G401.6 (cell line): Measurements from ENCODE around the gene KLF11.
A peak's percentile ranks its signal among the peaks of the same experiment; 100 is the strongest.

Source experiments
- FAIRE-seq: peaks from 2 replicates; lab custom pipeline; 2012; peaks lifted over from hg19 to GRCh38; lab: Jason Lieb, UNC

Gene KLF11

DNA sequence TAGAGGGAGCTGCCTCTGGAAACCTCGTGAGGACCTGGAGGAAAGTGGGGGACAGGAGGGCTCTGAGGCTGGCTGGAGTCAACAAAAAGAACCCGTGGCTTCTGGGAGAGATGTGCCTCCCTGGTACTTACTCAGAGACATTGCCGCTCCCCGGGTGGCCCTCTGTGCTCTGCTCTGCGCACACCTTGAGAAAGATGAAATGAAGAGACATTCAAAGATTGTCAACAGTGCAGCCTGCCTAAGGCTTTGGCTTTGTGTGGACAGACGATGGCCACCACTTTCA, 22.4 kb downstream of the KLF11 start:
- FAIRE-seq = no peak

DNA sequence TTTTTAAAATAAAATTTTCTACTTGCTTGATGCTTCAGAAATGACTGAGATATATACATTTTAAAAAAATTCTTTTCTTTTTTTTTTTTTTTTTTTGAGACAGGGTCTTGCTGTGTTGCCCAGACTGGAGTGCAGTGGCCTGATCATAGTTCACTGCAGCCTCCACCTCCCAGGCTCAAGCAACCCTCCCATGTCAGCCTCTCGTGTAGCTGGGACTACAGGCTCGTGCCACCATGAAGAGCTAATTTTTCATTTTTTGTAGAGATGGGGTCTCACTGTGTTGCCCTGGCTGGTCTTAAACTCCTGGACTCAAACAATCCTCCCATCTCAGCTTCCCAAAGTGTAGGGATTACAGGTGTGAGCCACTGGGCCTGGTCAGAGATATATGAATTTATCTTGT, 24.0 kb downstream of the KLF11 start:
- no peak for FAIRE-seq

DNA sequence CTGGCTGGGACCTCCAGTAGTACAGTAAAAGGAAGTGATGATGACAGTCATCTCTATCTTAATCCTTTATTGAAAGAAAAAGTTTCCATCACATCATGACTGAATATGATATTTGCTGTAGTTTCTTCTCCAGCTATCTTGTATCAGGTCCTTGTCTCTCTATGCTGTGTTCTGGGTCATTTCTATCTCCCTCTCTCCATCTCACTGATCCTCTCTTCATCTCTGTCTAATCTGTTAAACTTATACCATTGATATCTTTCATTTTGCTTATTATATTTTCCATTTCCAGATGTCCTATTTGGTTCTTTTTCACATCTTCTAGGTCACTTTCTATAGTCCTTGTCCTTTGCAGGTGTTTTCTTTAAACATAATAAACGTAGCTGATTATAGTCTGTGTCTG, 24.5 kb downstream of the KLF11 start:
- no peak for FAIRE-seq

DNA sequence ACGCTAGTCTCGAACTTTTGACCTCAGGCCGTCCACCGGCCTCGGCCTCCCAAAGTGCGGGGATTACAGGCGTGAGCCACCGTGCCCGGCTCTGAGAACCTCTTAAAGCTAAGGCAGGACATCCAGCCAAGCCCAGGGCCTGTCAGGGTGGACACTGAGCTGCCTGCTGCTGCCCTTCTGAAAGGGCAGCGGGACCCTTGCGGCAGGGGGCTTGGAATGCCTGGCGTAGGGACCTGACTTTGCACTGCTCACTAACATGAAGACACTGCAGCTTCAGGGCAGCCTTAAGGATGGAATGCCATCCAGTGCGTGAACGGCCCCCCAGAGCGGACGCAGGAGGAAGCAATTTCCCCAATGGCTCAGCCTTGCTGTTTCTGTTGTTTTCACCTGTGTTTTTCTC, 27.8 kb downstream of the KLF11 start:
- FAIRE-seq = no peak

DNA sequence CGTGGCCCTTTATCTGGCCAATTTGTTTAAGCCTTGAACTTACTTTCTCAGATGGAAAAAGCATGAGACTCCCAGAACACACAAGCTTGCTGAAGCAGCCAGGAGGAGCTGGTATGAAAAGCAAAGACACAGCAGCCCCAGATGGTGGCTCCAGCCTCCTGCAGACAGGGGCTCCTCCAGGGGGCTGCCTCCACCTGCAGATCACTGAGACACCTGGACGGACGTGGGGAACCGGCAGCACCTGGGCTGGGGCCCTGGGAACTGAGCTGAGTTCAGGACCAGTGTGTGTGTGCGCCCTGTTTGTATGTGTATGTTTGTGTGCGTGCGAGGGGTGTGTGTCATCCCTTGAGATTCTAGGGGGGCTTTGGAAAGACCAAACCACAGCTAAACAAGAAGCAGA, 28.2 kb downstream of the KLF11 start:
- FAIRE-seq = no peak

DNA sequence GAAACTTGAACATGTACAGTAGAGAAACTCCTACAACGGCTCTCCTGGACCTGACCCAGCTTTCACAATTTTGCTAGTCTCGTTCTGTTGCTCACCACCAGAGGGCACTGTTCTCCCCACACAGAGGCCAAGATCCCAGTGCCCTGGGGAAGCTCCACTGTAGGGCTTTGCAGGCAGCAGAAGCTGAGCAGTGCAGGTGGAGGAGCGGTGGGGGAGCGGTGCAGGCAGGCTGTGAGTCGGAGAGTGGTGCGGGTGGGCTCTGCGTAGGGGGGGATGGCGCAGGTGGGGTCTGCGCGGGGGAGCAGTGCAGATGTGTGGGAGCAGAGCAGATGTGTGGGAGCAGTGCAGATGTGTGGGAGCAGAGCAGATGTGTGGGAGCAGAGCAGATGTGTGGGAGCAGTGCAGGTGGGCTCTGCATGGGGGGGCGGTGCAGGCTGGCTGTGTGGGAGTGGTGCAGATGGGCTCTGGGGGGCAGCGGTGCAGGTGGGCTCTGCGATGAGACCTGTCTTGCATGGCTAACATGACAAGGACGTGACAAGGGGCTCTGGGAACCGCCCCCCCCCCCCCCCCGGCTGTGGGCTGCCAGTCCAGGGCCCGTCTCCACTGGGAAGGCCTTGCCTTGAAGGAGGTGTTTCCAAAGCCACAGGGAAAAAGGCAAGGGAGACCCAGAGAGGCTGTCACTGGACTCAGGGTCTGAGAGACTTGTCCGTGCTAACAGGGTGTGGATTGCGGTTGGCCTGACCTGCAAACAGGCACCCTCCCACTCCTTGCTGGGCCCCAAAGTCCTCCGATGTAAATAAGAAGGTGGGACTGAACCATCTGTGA, 29.5 kb downstream of the KLF11 start:
- FAIRE-seq = peak; percentile 97

DNA sequence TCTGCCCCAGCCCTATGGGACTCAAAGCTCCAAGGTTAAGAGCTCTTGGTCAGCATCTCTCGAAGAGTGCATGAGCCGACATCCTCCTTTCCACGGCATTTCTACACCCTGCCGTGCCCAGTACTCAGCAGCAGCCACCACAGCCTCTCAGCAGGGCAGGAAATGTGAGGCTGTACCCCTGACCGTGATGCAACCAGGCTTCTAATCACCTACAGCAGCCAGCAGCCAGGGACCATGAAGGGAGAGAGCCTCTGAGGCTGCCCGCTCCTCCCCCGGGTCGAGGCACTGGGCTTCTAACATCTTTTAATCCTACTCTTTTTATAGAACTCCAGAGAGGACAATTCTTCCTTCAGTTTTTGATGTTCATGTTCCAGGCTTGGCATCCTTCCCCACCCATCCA, 30.4 kb downstream of the KLF11 start:
- no peak for FAIRE-seq

DNA sequence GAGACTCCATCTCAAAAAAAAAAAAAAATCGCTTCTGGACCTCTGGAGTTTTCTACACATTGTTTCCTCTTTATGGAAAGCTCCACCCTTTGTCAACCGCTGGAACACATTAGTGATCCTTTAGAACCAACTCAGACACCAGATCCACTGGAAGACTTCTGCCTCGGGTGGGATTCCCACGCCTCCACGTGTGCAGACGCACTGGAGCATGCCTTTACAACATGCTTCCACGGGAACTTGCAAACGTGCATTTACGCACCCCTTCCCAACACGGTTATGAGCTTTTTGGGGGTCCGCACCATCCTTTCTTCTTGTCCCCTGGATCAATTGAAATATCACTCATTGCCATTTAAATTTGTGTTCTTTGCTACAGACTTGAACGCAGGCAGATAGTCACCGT, 31.8 kb downstream of the KLF11 start:
- no peak for FAIRE-seq

DNA sequence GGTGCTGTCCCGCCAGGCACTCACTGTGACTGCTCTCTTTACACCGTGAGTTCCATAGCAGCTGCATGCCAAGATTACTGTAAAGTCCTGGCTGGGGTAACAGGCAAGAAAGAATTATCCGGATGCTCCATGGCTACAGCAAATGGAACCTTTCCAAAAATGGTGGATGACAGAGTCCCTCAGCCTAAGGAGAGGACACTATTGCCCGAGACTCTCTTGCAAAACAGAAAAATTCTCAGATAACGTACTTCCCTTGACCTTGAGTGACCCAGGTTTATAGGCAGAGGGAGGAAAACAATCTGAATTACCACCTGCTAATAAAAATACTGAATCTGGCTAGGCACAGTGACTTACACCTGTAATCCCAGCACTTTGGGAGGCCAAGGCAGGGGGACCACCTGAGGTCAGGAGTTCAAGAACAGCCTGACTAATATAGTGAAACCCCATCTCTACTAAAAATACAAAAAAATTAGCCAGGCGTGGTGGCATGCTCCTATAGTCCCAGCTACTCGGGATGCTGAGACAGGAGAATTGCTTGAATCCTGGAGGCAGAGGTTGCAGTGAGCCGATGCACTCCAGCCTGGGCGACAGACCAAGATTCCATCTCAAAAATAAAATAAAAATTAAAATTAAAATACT, 32.3 kb downstream of the KLF11 start:
- no peak for FAIRE-seq

DNA sequence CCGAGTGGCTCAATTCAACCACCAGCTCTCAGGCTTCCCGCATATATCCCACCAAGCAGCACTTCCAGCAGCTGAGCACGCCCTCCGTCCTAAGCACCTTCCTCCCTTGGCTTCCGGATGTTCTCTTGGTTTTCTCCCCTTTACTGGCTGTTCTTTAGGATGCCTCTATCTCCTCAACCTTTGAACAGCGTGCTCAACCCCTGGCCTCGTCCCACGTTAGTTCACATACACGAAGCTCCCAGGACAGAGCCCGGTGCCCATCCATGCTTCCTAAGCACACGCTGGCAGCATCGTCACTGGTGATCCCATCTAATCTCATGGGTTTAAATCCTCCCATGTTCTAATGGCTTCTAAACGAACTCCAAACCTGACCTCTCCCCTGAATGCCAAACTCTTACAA, 33.2 kb downstream of the KLF11 start:
- FAIRE-seq = no peak

DNA sequence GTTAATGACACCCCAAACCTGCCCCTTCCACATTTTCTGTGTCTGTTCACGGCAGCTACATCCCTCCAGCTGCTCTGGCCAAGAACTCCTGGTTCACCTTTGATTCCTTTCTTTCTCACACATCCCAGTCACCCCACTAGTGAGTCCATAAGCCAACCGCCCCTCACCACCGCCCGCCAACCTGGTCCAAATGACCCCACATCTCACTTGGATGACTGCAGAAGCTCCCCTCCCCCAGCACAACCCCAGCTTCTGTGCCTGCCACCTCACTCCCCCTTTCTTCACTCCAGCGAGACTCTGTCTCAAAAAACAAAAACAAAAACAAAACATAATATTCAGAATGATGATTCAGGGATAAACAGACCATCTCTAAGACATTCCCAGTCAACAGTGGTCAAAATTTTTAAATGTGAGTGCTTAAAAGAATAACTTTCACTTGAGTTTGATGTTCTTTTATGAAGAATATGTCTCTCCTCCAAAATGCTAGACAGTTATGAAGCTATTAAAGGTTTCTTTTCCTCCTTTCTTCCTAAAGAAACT, 33.7 kb downstream of the KLF11 start:
- no peak for FAIRE-seq

DNA sequence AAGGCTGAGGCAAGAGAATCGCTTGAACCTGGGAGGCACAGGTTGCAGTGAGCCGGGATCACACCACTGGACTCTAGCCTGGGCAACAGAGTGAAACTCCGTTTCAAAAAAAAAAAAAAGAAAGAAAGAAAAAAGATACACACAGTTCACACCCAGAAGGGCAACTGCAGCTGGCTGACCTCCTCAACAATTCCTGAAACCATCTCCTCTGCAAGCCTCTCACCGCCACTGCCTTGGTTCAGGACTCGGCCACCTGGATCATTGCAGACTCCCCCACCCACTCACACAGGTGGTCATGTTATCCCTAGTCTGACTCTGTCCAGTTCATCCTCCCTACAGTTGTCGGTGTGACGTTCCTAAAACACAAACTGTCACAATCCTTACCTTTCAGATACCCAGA, 34.7 kb downstream of the KLF11 start:
- FAIRE-seq = no peak

DNA sequence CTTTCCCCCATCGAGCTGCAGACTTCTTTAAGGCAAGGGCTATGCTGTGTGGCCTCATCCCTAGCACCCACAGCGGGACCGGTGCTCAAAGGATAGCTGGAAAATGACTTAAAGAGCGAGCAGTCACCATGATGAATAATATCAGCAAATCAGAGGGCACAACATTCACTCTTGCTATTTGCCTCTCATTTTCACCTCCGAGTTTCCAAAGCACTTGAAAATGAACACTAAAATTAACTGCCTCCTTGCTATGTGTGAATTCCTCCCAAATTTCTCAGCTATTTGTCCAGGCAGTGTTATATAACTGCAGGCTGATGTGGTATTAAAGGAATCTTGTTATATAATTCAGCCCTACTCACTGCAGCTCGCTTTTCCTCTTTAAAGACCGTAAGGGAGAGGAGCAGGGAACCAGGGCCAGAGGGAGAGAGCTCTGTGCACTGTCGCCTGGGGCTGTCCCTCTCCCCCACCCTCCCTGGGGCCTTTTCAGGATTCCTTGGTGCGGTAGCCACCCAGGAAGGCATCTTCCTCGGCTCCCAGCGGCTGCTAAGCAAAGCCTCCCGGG, 35.4 kb downstream of the KLF11 start:
- no peak for FAIRE-seq

DNA sequence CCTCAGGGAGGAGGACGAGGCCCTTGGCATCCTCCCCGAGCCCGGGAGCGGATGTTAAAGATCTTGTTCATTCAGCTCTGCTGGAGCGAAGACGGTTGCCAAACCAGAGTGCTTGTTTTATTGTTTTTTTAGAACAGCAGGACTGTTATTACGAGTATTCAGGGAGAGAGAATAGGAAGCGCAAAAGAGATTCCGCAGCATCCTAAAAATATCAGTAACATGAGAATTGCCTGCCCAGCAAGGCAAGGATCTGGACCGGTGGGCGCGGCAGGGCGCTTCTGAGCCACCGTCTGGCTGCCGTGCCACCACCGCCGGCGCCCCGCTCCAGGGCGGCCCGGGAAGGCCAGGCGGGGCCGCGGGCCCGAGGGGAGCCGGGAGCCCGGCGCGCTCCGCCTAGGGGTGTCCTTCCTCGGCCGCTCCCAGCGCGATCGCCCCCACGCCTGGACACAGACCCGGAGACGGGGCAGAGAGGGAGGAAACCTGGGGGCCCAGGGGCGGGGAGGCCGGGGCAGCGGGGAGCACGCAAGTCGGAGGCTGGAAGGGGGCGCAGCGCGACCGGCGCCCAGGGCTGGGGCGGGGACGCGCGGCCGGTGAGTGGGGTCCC, 36.0 kb downstream of the KLF11 start:
- FAIRE-seq = no peak

DNA sequence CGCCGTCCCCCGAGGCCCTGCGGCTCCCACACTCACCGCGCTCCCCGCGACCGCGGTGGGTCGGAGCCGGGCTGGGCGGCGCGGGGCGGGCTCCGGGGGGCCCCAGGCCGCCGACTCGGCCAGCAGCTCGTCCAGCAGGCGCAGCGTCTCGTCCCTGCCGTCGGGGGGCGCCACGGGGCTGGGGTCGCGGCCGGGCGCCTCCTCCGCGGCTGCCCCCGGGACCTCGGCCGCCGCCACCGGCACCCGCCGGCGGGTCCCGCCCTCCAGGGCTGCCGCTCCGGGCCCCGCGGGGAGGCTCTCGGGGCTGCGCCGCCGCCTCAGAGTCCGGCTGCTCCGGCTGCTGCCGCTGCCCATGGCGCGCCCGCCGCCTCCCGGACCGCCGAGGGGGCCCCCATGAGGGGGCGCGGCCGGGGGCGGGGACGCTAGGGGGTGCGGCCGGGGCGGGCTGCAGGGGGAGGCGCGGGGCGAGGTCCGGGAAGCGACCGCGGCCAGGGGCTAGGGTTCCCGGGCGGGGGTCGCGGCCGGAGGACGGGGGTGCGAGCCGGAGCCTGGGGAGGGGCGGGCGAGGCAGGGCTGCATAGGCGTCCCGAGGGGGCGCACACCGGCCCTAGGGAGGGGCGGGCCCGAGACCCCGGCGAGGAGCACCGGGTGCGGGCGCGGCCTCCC, 36.7 kb downstream of the KLF11 start, which contains the start of gene CYS1:
CYS1 (minus strand) TSS at position 542 of the 666 bp plus-strand sequence; CDS start at position 354, 188 bp downstream.
- no peak for FAIRE-seq

DNA sequence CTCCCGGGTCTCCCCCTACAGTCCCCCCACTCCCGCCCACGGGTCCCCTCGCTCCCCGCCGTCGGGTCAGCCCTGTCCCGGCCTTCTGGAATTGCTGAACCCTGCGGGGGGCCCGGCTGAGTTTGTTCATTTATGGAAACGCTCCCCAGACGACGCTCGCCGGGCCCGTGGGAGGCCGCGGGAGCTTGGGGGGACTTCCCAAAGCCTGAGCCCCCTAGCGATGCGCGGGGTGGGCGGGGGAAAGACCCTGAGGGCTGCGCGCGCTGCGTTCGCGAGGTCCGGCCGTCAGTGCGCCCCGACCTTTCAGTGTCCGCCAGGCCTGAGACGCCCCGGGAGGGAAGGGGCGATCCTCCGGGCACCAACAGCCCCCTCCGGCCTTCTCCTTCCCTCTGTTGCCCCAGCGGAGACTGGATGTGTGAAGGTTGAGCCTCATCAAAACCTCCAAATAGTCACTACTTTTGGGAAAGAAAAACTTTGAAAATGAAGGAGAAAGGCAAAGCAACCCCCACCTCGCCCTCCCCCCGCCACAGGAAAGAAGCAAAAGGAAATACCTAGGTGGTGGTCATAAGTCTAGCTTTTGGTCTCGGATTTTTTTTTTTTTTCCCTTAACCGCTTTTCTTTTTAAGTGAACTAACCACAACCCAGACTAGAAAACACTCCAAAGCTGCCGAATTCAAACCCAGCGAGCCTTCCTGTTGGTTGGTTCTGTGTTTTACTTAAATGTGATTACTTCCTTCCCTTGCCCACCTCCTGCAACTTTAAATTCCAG, 37.4 kb downstream of the KLF11 start:
- no peak for FAIRE-seq

DNA sequence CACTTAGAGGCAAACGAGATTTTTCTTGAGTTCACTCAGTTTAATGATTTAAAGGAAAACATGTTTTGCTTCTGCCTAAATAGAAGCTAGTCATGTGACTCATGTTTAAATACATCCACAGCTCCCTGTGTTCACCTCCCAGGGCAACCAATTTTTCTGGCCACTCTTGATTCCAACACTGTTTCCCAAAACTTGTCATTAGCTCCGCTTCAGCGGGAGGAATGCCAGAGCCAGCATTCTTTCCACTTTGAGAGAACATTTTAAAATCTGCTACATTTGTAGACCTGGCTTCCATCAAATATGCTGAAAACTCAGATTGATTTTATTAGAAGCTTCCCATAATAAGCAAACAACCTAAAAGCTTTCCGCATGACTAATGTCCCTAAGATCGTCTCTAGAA, 39.7 kb downstream of the KLF11 start:
- FAIRE-seq = no peak

DNA sequence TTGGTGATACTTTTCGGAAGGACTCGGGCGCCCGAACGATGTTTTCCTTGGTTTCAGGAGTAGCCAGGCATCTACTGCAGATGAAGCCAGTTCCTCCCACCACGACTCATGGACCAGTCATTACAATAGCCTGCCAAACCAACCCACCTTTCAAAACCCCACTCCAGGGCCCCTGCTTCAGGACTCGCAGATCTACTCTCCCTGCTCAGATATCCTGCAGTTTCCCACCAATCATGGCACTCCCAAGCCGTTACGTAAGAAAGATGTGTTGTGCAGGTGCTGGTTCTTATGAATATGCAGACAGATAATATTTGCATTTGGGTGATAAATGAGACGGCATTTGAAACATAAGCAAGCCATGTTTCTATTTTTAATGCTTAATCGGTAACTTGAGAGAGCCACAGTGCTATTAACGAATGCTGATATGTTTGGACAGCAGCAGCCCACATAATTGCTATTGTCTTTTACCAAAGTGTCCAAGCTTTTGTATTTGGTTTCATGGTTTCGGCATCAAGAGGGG, 40.4 kb downstream of the KLF11 start:
- FAIRE-seq = no peak

DNA sequence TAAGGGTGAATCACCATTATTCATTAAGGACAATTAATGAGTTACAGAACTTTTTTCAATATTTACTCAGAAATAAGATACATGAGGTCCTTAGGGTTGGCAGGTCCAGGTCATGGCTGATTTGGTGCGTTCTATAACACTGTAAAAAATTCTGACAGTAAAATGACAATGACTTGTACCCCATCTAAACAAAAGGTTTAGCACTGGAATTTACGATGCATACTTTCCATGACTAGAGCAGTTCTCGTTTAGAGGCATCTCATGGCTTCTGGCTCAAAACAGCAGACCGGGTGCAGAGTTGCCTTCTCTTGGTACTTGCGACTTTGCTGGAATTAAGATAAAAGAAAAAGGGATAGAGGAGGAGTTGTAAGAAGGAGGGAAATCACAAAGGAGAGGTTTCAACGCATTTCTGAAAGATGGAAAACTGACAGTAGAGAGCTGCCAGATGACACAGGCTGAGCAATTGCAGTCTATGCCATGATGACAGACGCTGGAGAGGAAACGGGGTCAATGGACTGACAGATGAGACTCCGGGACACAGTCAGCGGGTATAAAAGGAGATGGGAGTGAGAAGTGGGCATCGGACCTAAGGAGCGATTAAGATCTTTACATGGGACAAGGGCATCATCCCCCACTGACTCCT, 41.0 kb downstream of the KLF11 start:
- FAIRE-seq = no peak

DNA sequence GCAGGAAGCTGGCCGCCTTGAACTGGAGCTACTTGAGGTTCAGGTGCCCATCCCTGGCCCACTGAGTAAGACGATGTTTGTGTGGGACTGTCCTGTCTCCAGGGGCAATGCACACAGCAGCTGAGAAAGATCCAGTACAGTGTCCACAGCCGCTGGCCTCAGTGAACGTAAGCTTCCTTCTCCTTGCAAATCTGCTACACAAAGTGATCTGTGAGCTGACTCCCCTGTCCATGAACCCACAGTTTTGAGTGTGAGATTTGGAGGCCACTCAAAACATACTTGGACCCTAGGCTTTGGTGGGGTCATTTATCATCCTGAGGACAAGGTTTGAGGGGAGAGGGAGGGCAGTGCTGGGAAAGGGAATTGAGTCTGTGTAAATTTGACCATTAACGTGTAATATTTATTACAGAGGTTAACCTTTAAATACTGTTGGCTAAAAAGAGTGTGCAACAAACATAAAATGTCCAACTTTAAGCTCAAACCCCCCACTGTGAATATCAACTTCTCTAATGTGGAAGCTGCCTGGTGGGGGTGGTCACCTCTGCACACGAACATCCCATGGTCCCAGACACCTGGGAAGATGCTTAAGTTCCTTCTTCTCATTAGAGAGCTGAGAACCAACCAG, 41.8 kb downstream of the KLF11 start:
- no peak for FAIRE-seq

DNA sequence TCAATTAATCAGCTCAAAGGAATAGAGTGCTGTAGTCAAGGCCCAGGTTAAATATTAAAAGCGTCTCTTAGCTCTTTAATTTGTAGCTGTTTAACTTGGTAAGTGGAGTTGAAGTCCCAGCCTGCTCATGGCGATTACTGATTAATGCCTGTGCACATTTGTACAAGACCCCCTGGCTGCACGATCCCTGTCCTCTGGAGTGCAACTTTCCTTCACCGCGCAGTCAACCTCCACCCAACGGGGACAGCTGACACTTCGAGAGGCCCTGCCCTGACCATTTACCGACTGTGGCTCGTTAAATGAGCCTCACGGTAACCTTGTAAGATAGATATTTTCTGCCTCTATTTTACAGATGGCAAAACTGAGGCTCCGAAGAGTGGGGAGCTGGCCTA, 42.3 kb downstream of the KLF11 start:
- FAIRE-seq = no peak
